Stimulated activated CD4-positive, alpha-beta T cell treated with anti-CD3 and anti-CD28 coated beads, Interleukin-4, amount 100 ng/mL, for 48 hours (primary cell): ENCODE data around the gene EHMT2.

Source experiments
- DNase-seq, 2 donors: peaks; one replicate each; pipeline ENCODE4 v3.0.0-alpha.2; 2020; ENCODE audit warnings: low read depth in 2 of 2

EHMT2 gene

GRCh38 chr6:31888276-31889258, 8.9 kb downstream of the EHMT2 start:
- peak; percentile 48 to 65 for DNase-seq

GRCh38 chr6:31887173-31888007, 10.1 kb downstream of the EHMT2 start:
- DNase-seq: no peak

GRCh38 chr6:31886541-31886991, 10.9 kb downstream of the EHMT2 start:
- no peak for DNase-seq

GRCh38 chr6:31884528-31885035, 12.9 kb downstream of the EHMT2 start:
- no peak for DNase-seq

GRCh38 chr6:31883676-31884075, 13.8 kb downstream of the EHMT2 start:
- DNase-seq: no peak

GRCh38 chr6:31882344-31882743, 15.2 kb downstream of the EHMT2 start:
- DNase-seq: no peak

GRCh38 chr6:31881136-31881859, 16.2 kb downstream of the EHMT2 start:
- no peak for DNase-seq

- DNase-seq: no peak
Measured at GRCh38 chr6:31880616-31881015, 16.9 kb downstream of the EHMT2 start.

- no peak for DNase-seq
Measured at GRCh38 chr6:31879901-31880300, 17.6 kb downstream of the EHMT2 start.

GRCh38 chr6:31879143-31879542, 18.4 kb downstream of the EHMT2 start:
- no peak for DNase-seq

GRCh38 chr6:31878726-31879125, 18.8 kb downstream of the EHMT2 start, which contains the start of gene SLC44A4:
TSS of gene SLC44A4 (minus strand) at chr6:31878997. CDS start at chr6:31878980, 17 bp downstream.
- DNase-seq: no peak

GRCh38 chr6:31878222-31878621, 19.3 kb downstream of the EHMT2 start:
- DNase-seq: no peak

GRCh38 chr6:31877651-31878161, 19.8 kb downstream of the EHMT2 start:
- DNase-seq: no peak

GRCh38 chr6:31877125-31877650, 20.3 kb downstream of the EHMT2 start:
- no peak for DNase-seq

GRCh38 chr6:31876357-31876756, 21.1 kb downstream of the EHMT2 start:
- no peak for DNase-seq

- no peak for DNase-seq
Measured at GRCh38 chr6:31875877-31876276, 21.6 kb downstream of the EHMT2 start.

GRCh38 chr6:31874836-31875572, 22.5 kb downstream of the EHMT2 start:
- no peak for DNase-seq

GRCh38 chr6:31874084-31874670, 23.3 kb downstream of the EHMT2 start:
- no peak for DNase-seq

- DNase-seq: no peak
Measured at GRCh38 chr6:31871046-31871659, 26.3 kb downstream of the EHMT2 start.
